Measurements from ENCODE around the gene CALCB. TPM values are rescaled to one million over a fixed set of nuclear protein-coding genes. Genes with fewer than 3 reads are reported as not detected.

The CALCB gene
- total and polyA plus RNA-seq, 4 donors, result 0.02 to 1.2 (median 0.39) TPM

DNA sequence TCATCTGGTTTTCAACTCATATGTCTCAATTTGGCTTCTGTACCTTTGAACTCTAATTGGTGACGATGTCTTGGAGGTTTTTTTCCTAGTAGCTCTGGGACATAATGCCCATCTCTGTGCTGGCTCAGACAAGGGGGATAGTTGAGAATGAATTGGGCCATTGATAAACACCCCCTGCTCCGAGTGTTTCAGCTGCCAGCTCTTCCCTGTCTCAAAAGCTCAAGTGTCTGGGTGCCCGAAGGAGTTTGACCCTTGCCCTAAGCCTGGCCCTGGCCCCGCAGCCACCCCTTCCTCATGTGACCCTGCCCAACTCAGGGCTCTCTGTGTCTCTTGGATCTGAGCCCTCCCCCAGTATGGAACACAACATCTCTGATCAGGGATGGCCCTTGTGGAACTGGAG lies 44.4 kb downstream of the CALCB start:
- no peak for DNase-seq (ENCODE audit: low spot score)
- TF ChIP-seq, protein P1, sequence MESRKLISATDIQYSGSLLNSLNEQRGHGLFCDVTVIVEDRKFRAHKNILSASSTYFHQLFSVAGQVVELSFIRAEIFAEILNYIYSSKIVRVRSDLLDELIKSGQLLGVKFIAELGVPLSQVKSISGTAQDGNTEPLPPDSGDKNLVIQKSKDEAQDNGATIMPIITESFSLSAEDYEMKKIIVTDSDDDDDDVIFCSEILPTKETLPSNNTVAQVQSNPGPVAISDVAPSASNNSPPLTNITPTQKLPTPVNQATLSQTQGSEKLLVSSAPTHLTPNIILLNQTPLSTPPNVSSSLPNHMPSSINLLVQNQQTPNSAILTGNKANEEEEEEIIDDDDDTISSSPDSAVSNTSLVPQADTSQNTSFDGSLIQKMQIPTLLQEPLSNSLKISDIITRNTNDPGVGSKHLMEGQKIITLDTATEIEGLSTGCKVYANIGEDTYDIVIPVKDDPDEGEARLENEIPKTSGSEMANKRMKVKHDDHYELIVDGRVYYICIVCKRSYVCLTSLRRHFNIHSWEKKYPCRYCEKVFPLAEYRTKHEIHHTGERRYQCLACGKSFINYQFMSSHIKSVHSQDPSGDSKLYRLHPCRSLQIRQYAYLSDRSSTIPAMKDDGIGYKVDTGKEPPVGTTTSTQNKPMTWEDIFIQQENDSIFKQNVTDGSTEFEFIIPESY (IDR thresholded peaks at IDR 0.05), result no peak
- TF ChIP-seq GABPA (IDR thresholded peaks at IDR 0.05 in 1 of 2, conservative IDR thresholded peaks at IDR 0.05 in 1 of 2) (no peak), HNF4G (IDR thresholded peaks at IDR 0.05) (no peak), TAF1 (conservative IDR thresholded peaks at IDR 0.05) (no peak), FOXA1 (IDR thresholded peaks at IDR 0.05) (no peak), JUND (IDR thresholded peaks at IDR 0.05) (no peak), RAD21 (IDR thresholded peaks at IDR 0.05) (no peak), NR2F2 (IDR thresholded peaks at IDR 0.05) (no peak), RXRA (IDR thresholded peaks at IDR 0.05) (no peak), REST (IDR thresholded peaks at IDR 0.05) (no peak), SP1 (IDR thresholded peaks at IDR 0.05) (no peak), EGR1 (IDR thresholded peaks at IDR 0.05; ENCODE audit: low read depth in 2 of 2) (no peak), FOXA2 (IDR thresholded peaks at IDR 0.05) (no peak), HNF4A (conservative IDR thresholded peaks at IDR 0.05) (no peak), YY1 (IDR thresholded peaks at IDR 0.05) (no peak)
- TF ChIP-seq, protein P2, sequence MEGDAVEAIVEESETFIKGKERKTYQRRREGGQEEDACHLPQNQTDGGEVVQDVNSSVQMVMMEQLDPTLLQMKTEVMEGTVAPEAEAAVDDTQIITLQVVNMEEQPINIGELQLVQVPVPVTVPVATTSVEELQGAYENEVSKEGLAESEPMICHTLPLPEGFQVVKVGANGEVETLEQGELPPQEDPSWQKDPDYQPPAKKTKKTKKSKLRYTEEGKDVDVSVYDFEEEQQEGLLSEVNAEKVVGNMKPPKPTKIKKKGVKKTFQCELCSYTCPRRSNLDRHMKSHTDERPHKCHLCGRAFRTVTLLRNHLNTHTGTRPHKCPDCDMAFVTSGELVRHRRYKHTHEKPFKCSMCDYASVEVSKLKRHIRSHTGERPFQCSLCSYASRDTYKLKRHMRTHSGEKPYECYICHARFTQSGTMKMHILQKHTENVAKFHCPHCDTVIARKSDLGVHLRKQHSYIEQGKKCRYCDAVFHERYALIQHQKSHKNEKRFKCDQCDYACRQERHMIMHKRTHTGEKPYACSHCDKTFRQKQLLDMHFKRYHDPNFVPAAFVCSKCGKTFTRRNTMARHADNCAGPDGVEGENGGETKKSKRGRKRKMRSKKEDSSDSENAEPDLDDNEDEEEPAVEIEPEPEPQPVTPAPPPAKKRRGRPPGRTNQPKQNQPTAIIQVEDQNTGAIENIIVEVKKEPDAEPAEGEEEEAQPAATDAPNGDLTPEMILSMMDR (IDR thresholded peaks at IDR 0.05; ENCODE audit: low read depth, low read length, missing input control), result no peak
- TF ChIP-seq, protein P3, sequence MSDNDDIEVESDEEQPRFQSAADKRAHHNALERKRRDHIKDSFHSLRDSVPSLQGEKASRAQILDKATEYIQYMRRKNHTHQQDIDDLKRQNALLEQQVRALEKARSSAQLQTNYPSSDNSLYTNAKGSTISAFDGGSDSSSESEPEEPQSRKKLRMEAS (IDR thresholded peaks at IDR 0.05), result no peak
- H3K27ac ChIP-seq (ENCODE audit: low read depth in 1 of 2, low read length in 2 of 2), result no peak overlapping the region
- no peak overlapping the region for H3K9ac ChIP-seq (ENCODE audit: low read depth in 1 of 2, low read length in 2 of 2)
- WGBS, result 89% methylated on average over 4 of the region's 4 CpGs
- peaks cover 0 to 3% (median 0%) of the 10 kb centered on the region in 4 donors for H3K27me3 ChIP-seq (ENCODE audit: control insufficient read depth in 4 of 4, insufficient read depth in 4 of 4, low read length in 3 of 4)
- no peak overlapping the region for H3K4me3 ChIP-seq (ENCODE audit: low read depth in 1 of 3, low read length in 3 of 3)
- peaks cover 0 to 4% (median 1%) of the 10 kb centered on the region in 4 donors for H3K4me1 ChIP-seq (ENCODE audit: control insufficient read depth in 4 of 4, insufficient read depth in 4 of 4, low read length in 3 of 4)
- no peaks in the 10 kb centered on the region for H3K36me3 ChIP-seq (ENCODE audit: control insufficient read depth in 4 of 4, insufficient read depth in 3 of 4, low read depth in 1 of 4, low read length in 3 of 4)
- H3K9me3 ChIP-seq (ENCODE audit: control insufficient read depth in 4 of 4, low read length in 3 of 4), result no peaks in the 10 kb centered on the region

- no peak overlapping the region for H3K4me3 ChIP-seq (ENCODE audit: low read depth in 1 of 3, low read length in 3 of 3)
- TF ChIP-seq GABPA (IDR thresholded peaks at IDR 0.05 in 1 of 2, conservative IDR thresholded peaks at IDR 0.05 in 1 of 2) (no peak), JUND (IDR thresholded peaks at IDR 0.05) (no peak)
- peaks cover 0 to 4% (median 1%) of the 10 kb centered on the region in 4 donors for H3K4me1 ChIP-seq (ENCODE audit: control insufficient read depth in 4 of 4, insufficient read depth in 4 of 4, low read length in 3 of 4)
- H3K36me3 ChIP-seq (ENCODE audit: control insufficient read depth in 4 of 4, insufficient read depth in 3 of 4, low read depth in 1 of 4, low read length in 3 of 4), result no peaks in the 10 kb centered on the region
- no peak overlapping the region for H3K27ac ChIP-seq (ENCODE audit: low read depth in 1 of 2, low read length in 2 of 2)
- no peaks in the 10 kb centered on the region for H3K9me3 ChIP-seq (ENCODE audit: control insufficient read depth in 4 of 4, low read length in 3 of 4)
- H3K9ac ChIP-seq (ENCODE audit: low read depth in 1 of 2, low read length in 2 of 2), result no peak overlapping the region
- DNase-seq (ENCODE audit: low spot score), result no peak
- peaks cover 0 to 3% (median 0%) of the 10 kb centered on the region in 4 donors for H3K27me3 ChIP-seq (ENCODE audit: control insufficient read depth in 4 of 4, insufficient read depth in 4 of 4, low read length in 3 of 4)
Observed at GRCh38 chr11:15118431-15118830, 45.0 kb downstream of the CALCB start.

Measured in liver (tissue), 9 donors.